Medulla oblongata (tissue), 1 donor: ENCODE data around the gene ETFBKMT.
"Not testable (repeated sequence)": the region's sequence is repeated elsewhere in the genome, so short reads cannot be mapped to it uniquely, and the experiment has no call there.

Source experiments
- DNase-seq: peaks from one replicate; pipeline ENCODE4 v3.0.0-alpha.2; 2015; ENCODE audit errors: extremely low spot score

Gene ETFBKMT

DNA sequence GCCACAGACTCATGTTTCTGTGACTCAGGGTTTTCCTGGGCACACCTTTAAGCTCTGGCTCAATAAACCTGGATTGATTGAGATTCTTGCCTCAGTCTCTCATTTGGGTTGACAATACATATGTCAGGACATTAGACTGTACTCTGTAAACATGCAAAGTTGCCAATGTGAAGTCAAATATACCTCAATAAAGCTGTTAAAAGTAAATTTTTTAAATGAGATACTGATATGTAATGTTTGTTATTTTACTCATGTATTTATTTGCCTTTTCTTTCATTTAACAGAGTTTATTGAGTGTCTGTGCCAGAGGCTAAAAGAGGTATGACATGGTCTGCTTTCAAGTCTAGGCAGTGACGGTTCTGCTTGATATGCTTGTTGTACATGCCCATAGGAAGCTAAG lies 3.7 kb upstream of the ETFBKMT start:
- no peak for DNase-seq

DNA sequence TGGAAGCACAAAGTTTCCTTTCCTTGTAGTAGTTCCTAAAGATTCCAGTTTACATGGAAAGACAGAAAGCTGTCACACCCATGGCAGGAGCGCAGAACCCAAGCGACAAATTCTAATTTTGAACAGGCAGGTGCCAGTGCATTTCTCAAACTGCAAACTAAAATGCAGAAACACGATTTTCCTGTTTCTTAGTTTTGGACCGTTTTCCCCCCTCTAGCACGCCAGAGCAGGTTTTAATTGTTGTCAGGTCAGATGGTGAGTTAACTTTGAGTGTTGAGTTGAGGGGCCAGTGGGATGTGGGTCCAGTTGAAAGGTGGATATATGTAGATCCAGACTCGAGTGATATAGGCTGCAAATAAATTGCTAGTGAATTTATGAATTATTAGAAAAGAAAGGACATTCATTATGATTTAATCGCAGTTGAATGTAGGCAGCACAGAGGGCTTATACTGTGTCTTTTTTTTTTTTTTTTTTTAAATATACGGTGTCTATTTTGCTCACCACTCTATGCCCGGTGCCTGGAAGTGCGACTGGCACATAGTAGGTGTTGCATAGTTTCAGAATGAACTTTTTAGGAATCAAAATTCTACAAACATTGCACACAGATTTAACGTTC lies 909 bp upstream of the ETFBKMT start:
- DNase-seq = no peak

DNA sequence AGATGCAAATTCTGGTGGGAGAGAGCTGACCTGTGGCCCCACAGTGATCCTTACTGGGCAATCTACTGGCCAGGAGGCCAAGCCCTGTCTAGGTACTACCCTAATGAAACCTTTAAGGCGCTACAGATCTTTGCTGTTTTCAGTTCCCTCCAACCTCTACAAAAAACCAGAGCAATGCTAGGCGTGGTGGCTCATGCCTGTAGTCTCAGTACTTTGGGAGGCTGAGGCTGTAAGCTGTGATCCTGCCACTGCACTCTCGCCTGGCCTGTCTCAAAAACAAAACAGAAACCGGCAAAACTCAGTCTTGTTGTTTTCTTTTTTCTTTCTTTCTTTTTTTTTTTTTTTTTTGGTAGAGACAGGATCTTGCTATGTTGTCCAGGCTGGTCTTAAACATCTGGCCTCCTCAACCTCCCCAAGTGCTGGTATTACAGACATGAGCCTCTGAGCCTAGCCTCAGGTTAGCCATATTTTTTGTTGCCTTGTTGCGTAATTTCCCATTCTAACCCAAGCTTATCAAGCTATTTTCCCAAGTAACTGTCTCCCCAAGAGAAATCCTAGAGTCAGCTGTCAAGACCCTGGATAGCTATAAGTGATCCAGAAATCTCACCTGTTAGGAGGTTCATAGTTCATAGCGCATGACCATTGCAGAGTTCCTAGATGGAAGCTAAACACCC lies 2.8 kb downstream of the ETFBKMT start:
- DNase-seq = no peak

DNA sequence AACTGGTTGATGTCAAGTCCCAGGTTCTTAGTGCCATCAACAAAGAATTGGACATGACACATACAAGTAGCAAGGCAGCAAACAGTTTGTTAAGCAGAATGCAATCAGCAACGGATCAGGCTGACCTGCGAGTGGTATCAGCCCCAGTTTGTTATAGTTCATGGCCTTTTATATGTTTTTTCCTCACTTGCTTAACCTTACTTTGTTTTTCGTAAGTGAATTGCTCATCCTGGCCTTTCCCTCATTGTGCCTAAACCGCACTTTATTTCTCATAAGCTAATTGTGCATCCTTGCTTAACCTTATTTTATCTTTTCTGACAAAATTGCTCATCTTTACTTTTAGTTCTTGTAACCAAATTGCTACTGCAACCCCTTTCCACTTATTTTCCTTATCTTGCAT lies 4.1 kb downstream of the ETFBKMT start:
- DNase-seq = no peak

DNA sequence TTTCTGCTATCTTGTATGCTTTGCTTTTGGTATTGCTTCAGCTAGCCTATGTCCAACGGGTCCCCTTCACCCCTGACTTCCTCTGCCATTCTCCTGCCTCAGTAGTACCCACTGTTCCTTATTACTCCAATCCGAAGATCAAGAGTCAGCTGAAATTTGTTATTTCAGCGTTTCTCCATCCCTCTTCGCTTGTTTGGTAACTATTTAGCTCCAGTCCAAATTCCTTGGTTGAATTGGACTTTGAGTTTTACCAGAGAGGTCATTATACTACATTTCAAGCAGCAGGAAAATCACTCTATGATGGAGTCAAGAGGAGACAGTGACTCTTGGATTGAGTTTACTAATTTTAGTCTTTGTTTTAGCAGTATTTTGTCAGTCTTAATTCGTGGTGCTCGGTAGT lies 4.5 kb downstream of the ETFBKMT start:
- DNase-seq = no peak

DNA sequence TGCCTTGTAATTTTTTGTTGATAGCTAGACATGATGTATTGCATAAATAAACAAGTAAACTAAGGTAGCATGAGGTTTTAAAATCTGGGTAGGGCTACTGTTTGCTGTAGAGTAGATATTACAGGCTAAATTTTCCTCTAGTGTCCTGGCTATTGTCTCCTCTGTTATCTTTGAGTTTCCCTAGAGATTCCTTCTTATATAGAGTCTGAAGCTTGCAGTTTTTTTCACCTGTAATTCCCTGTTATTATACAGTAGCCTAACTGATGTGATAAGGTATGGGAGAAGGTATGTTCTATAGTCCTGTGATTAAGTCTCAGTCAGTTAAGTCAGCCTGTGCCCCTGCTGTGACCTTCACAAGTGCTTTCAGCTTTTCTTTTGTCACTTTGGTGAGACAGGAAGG lies 9.5 kb downstream of the ETFBKMT start:
- DNase-seq = no peak

DNA sequence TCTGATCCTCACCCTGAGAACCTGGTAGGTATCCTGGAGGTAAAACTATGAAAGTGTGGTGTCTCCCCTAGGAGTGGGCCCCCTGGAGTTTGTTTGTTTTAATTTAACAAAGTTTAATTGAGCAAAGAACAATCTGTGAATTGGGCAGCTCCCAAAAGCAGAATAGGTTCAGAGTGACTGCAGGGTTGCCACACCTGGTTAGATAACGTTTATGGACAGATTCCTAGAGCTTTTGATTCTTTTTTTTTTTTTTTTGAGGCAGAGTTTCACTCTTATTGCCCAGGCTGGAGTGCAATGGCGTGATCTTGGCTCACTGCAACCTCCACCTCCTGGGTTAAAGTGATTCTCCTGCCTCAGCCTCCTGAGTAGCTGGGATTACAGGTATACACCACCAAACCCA lies 10.1 kb downstream of the ETFBKMT start:
- DNase-seq = not testable (repeated sequence)

DNA sequence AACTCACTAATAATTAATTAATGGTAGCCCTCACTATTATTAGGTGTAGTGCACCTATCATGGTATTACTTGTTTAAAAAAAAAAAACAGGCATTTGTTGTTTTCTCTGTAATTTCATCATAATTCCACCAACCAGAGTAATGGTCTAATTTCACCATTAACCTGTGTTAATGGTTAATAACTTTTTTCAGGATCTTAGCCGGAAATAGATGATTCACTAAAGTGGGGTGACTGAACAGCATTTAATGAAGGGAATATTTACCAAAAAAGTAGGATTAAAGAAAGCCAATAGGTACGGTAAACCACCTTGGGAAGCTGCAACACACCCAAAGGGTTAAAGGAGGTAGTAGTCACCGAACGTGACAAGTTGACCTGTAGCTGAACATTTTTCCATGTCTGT lies 13.0 kb downstream of the ETFBKMT start:
- no peak for DNase-seq

DNA sequence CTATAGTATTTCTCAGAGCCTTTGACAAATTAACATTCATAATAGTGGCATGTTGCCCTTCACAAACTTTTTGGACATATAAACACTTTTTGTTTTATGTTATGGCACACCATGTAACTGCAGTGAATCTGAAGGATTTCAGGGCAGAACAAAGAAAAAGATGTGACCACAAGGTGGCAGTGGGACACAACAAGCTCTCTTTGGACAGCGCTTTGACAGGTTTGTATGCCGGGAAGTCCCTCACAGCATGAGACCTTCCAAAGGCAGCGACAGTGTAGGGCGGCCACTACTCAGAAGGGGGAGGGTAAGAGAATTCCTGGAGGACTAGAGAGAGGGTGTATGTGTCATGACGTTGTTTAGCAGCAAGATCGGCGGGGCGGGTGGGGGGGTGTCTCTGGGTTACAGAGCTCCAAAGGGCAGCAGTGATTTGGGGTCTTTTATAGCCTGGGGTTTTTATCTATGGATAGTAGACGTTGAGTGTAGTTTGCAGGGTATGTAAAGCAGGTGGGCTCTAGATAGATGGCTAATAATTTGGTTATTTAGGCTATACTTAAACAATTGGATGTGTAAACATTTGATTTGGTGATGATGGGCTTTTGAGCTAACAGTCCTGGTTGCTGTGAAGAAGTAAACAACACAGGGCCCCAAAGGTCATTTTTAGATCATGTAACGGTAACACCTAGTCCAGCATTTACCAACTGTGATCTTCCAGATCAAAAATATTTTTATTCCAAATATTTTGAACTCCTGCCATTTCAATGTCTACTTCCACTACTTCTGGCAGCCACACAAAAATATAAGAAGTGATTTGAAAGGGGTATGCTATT lies 22.9 kb downstream of the ETFBKMT start:
- DNase-seq = peak; percentile 59

DNA sequence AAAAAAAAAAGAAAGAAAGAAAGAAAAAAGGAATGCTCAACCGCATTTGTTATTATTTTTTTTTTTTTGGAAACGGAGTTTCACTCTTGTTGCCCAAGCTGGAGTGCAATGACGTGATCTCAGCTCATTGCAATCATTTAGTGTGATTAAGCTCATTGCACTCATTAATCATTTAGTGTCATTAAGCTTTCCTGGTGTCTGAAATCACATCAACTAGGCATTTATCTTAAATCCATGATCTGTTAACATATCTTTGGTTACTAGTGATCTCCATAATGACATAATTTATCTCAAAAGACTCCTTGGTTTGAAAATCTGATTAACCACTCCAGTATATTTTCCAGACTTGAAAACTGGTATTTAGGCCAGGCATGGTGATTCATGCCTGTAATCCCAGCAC lies 26.3 kb downstream of the ETFBKMT start:
- DNase-seq = no peak

DNA sequence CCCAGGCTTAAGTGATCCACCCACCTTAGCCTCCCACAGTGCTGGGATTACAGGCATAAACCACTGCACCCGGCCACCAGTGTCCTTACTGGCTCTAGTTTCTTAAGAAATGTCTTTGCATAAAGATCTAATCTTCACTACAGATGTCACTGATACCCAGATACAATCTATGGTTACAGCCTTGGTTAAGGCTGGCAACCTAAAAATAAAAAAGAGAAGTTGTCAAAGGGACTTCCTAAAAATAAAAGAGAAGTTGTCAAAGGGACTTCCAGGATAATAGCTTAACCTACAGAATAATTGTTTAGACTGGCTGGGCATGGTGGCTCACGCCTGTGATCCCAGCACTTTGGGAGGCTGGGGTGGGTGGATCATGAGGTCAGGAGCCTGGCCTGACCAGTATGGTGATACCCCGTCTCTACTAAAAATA lies 27.6 kb downstream of the ETFBKMT start:
- DNase-seq = peak; percentile 52

DNA sequence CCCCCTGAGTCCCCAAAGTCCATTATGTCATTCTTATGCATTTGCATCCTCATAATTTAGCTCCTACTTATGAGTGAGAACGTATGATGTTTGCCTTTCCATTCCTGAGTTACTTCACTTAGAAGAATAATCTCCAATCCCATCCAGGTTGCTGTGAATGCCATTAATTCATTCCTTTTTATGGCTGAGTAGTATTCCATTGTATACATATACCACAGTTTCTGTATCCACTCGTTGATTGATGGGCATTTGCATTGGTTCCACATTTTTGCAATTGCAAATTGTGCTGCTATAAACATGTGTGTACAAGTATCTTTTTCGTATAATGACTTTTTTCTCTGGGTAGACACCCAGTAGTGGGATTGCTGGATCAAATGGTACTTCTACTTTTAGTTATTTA lies 30.4 kb downstream of the ETFBKMT start:
- DNase-seq = not testable (repeated sequence)

DNA sequence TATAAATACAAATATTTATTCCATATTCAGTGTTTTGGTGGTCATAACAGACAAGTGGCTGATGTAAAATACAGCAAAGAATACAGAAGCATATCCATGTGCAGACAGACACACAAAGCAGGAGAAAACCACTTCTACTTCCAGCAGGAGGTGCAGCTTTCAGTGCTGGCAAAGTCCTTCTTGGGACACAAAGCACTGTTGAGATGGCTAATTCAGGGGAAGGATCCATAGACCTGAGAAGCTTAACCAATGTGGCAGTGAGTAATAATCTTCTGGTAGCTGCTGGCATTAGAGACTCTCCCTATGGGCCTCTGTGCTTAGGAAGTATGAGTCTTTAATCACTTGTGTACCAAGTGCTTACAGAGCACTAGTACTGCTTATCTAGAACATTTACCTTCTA lies 42.6 kb downstream of the ETFBKMT start:
- DNase-seq = no peak

DNA sequence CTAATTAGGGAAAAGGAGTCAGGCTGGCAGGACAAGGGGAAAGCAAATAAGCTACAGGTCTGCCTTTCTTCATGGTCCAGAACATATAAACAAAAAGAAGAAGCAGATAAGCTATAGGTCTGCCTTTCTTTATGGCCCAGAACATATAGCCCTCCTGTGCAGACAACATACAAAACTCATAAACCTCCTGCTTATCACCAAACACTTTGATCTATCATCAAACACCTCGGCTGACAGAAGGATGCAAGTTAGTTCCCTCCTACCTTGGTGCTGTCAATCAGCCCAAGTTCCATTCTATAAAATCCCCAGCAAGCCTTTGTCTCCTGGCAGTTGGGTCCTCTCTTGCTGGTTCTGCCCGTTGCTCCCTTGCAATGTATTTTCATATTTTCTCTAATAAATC lies 46.1 kb downstream of the ETFBKMT start:
- no peak for DNase-seq

DNA sequence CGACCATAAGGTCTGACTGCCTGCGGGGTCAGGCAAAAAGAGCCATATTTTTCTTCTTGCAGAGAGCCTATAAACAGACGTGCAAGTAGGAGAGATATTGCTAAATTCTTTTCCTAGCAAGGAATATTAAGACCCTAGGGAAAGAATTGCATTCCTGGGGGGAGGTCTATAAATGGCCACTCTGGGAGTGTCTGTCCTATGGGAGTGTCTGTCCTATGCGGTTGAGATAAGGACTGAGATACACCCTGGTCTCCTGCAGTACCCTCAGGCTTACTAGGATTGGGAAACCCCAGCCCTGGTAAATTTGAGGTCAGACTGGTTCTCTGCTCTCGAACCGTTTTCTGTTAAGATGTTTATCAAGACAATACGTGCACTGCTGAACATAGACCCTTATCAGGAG lies 48.6 kb downstream of the ETFBKMT start:
- not testable (repeated sequence) for DNase-seq

DNA sequence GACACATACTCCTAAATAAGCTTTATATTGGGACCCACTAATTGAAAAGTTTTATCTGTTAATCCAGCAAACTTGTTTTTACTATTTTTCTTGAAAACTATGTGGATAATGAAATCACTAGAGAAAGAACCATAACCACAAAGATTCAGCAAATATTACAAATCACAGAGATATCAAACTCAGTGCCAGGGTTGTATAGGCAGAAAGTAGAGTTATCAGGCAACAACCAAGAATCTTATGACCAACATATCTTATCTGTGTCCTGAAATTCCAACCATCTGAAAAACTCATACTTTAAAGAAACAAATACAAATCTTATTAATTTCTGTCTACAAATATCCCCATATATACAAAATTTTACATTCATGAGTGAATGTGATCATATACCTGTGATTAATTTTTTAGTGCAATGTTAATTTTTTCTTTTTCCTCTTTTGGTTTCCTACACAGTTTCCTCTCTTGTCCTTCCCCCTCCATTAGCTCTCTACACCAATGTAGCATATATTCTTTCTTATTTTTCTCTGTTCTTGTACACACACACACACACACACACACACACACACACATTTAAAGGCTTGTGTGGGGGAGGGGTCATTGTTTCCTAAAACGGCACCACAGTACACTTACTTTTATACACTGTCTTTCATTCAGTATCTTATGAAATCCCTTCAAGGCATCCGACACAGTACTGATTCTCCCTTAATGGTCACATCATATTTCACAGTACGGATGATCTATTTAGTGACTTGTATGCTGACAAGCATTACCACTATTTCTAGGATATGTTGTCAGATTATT lies 50.7 kb downstream of the ETFBKMT start:
- DNase-seq = no peak

DNA sequence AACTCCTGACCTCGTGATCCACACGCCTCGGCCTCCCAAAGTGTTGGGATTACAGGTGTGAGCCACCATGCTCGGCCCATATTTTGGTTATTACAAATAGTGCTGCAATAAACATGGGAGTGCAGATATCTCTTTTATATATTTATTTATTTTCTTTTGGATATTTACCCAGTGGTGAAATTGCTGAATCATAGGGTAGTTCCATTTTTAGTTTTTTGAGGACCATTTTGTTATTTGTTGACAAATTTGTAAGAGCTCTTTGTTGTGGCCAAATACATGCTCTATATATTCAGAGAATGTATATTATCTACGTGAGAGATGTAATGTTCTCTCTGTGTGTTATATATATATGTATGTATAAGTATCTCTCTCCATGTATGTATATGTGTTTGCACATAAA lies 53.4 kb downstream of the ETFBKMT start:
- DNase-seq = no peak

DNA sequence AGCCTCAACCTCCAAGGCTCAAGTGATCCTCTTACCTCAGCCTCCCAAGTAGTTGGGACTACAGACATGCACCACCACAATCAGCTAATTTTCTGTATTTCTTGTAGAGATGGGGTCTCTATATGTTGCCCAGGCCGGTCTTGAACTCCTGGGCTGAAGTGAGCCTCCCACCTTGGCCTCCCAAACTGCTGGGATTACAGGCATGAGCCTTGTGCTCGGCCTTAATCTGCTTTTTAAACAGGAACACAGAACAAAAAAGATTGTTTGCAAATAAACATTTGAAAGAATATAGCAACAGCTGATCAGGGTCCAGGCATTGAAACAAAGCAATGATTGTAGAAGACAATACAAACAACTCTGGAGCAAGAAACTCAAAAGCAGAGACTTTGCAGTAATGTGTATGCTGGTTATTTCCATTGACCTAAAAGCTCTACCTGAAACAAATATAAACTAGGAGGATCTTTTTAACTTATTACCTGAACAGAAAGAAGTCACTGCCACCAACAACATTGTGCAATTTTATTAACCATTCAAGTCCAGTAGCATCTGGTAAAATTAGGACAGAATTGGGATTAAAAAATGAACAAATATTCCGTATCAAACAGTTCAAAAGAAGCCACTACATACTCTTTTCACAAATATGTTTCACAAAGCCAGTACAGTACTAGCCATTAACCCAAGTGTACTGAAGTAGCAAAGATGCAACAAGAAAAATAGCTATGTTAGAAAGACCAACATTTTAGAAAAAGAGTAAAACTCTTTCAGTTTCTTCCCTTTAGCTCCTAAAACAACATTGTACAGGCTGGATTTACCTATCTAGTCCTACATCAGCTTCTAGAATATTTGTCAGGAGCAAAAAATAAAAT lies 55.2 kb downstream of the ETFBKMT start:
- no peak for DNase-seq

DNA sequence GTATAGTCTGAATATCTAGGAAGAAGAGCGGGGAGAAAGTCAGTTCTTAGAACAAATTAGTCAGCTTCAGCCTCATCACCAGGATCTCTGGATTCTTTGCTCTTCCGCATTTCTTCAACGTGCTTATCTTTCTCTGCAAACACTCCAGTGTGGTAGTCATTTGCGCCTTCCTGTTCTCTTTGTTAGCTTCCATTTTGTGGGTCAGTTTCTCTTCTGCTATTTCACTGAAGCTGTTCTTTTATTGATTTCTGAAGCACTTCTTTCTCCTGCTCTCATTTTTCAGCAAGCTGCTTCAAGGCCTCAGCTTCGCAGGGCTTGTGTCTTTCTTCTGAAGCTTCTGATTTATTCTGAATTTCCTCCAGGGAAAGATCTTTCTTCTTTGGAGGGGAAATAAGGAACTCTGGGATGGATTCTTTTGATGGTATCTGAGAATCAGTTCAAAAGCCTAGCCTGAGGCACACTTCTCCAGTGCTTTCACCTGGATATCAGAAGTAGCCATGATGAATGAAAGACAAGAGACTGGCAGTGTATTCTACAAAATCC lies 55.9 kb downstream of the ETFBKMT start:
- DNase-seq = peak; percentile 76

DNA sequence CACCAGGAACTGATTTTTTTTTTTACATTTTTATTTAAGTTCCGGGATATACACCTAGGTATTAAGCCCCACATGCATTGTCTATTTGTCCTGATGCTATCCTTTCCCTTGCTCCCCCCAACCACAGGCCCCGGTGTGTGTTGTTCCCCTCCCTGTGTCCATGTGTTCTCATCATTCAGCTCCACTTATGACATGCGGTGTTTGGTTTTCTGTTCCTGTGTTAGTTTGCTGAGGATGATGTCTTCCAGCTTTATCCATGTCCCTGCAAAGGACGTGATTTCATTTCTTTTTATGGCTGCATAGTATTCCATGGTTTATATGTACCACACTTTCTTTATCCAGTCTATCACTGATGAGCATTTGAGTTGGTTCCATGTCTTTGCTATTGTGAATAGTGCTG lies 57.5 kb downstream of the ETFBKMT start:
- not testable (repeated sequence) for DNase-seq
